Measurements from ENCODE around the gene TBC1D10A. TPM values are rescaled to one million over a fixed set of nuclear protein-coding genes. Genes with fewer than 3 reads are reported as not detected.

The TBC1D10A gene
- total RNA-seq, 1 experiment from 2014 or later = 8.4 TPM

- no peak for DNase-seq
- Mint-ChIP-seq H3K9me3 (no peaks in the 10 kb centered on the region), H3K27ac (no peak overlapping the region), H3K4me1 (no peaks in the 10 kb centered on the region), H3K36me3 (ENCODE audit: insufficient read depth in 1 of 3, low read depth in 3 of 3) (peaks cover 57 to 93% (median 83%) of the 10 kb centered on the region in 3 experiments), H3K27me3 (ENCODE audit: low read depth) (no peaks in the 10 kb centered on the region), H3K4me3 (no peak overlapping the region)
- Histone ChIP-seq H3K27ac (ENCODE audit: insufficient read length, low read depth, low read length) (no peak overlapping the region), H3K9me3 (ENCODE audit: control insufficient read depth, low read depth, low read length) (no peaks in the 10 kb centered on the region), H4K5ac (ENCODE audit: insufficient read length, low read depth, low read length) (no peak overlapping the region), H3K23ac (ENCODE audit: insufficient read length, low read depth, low read length) (no peak overlapping the region), H2BK15ac (ENCODE audit: low read depth, low read length) (no peak overlapping the region), H4K8ac (replicated peaks; ENCODE audit: insufficient read length, low read depth, low read length) (no peak overlapping the region), H3K79me1 (ENCODE audit: insufficient read depth, low read depth, low read length, poor library complexity, severe bottlenecking) (no peaks in the 10 kb centered on the region), H3T11ph (ENCODE audit: low read length) (no peak overlapping the region), H3K4ac (ENCODE audit: low read depth, low read length) (no peak overlapping the region), H2BK120ac (ENCODE audit: low read depth, low read length, poor library complexity, severe bottlenecking) (no peak overlapping the region), H3K23me2 (ENCODE audit: insufficient read length, low read depth, low read length, poor library complexity, severe bottlenecking) (no peaks in the 10 kb centered on the region), H3K14ac (ENCODE audit: insufficient read depth, low read length) (no peak overlapping the region), H2BK5ac (ENCODE audit: insufficient read length, low read length) (no peak overlapping the region), H3K56ac (ENCODE audit: insufficient read length, low read depth, low read length) (no peak overlapping the region), H3K79me2 (ENCODE audit: insufficient read depth, low read length) (0 out of 2 replicates have a peak, but pooled peaks cover 2% of the 10 kb centered on the region), H3K4me1 (ENCODE audit: insufficient read depth, low read length) (no peaks in the 10 kb centered on the region), H3K27me3 (ENCODE audit: insufficient read depth, low read length) (no peaks in the 10 kb centered on the region), H2BK12ac (ENCODE audit: insufficient read length, low read depth, low read length) (no peak overlapping the region), H4K20me1 (ENCODE audit: control insufficient read depth, insufficient read depth, insufficient read length) (no peaks in the 10 kb centered on the region), H2AFZ (ENCODE audit: low read length) (no peak overlapping the region), H2BK20ac (ENCODE audit: low read depth, low read length, poor library complexity, severe bottlenecking) (no peak overlapping the region), H4K91ac (ENCODE audit: insufficient read length, low read depth, low read length) (no peak overlapping the region), H3K18ac (ENCODE audit: insufficient read length, low read depth, low read length) (no peak overlapping the region), H3K9ac (ENCODE audit: extremely low read depth, insufficient read length, low read length) (no peak overlapping the region), H3K4me2 (ENCODE audit: insufficient read depth, insufficient read length, low read length) (no peak overlapping the region), H2AK5ac (ENCODE audit: insufficient read length, low read length) (no peak overlapping the region)
- no CpG with 5 or more reads among the region's 1 CpG for WGBS (ENCODE audit: extremely low coverage, insufficient read length, low lambda C conversion rate)
- no peak for TF ChIP-seq CTCF (conservative IDR thresholded peaks at IDR 0.05)
These were observed 8.5 kb upstream of the TBC1D10A start for GRCh38 chr22:30335236-30335635.

Measured in H9 (cell line).